ENCODE measurements around the gene ETFA. TPM values are rescaled to one million over a fixed set of nuclear protein-coding genes. Genes with fewer than 3 reads are reported as not detected.

ETFA gene
- polyA plus RNA-seq, 3 donors from 2014 or later = 146 to 157 (median 157) TPM

DNA sequence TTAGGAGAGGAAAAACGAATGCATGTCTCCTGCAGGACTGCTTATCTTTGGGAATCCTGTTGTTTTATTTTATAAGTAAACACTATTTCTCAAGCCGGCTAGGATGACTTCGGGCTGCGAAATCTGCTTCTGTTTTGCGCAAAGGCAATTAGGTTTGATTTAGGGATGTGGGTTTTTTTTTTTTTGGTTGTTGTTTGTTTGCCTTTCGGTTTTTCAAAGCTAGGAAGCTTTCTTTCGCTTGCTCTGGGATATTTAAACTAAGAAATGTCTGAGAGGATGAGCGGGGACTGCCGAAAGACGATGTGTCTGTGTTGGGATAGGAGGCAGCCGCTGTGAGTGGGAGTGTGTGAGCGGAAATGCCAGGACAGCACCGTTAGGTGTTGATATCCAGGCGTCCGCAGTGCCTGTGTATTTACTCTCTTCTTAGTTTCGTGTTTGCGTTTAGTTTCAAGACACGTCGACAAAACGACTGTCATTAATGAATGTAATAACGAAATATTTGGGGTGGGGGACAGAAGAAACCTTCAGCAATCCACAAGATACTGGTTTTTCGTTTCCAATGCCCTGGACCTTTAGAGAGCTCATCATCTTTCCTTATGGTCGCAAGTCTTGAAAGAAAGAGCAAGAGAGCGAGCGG lies 25.9 kb upstream of the ETFA start:
- peaks cover 0 to 4% (median 0%) of the 10 kb centered on the region in 3 donors for H3K36me3 Mint-ChIP-seq
- no peak for DNase-seq
- H3K4me3 Mint-ChIP-seq = peak overlapping the region; percentile 73 to 91 (median 87)
- H3K9me3 Mint-ChIP-seq = peaks cover 0 to 8% (median 0%) of the 10 kb centered on the region in 6 donors
- peaks cover 59 to 66% of the 10 kb centered on the region in 2 donors for H3K4me1 Mint-ChIP-seq
- peak overlapping the region in 3 of 6 donors; percentile 30 to 58 (median 41) for H3K27ac Mint-ChIP-seq
- H3K27me3 Mint-ChIP-seq (ENCODE audit: low read depth in 3 of 3) = peaks cover 51 to 67% (median 62%) of the 10 kb centered on the region in 3 donors

DNA sequence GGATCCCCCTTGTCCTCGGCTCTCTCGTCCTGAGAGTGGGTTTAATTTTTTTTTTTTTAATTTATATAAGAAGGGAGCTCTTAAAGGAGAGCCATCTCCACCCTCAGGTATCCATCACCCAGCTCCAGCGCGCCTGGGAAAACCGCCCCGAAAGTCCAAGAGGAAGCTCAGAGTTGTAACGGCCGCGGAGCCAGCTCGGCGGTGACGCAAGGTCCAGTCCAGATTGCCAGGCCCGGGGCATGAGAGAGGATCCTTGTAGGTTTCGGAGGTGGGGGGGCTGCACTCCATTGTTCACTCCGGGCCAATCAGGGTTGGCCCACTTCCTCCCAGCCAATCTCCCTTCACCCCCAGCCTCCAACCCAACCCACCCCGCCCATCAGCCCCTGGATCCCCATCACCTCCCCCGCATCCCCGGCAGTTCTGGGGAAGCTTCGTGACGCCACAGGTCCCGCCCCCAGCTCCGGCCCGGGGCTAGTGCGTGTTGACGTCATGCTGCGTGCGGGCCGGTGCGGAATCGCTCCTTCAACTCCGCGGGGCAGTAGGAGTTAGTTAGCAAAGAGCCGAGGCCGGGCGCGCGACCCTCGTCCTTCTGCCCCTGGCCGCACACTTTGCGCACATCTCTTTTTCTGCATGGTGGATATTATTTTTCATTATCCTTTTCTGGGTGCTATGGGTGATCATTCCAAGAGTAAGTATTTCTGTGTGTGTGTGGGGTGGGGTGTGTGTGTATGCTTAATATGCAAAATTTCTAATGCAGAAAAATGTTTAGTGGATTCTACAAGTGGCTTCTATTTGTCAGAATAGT lies 25.2 kb upstream of the ETFA start, which contains the start of gene ISL2:
Gene ISL2, plus strand, starts transcription at position 520 of the 805 bp plus-strand sequence. Its CDS starts 111 bp downstream, at position 631.
- peak within 1 kb of the TSS; percentile 73 to 91 (median 87) for H3K4me3 Mint-ChIP-seq
- peaks cover 0 to 8% (median 0%) of the 10 kb centered on the region in 6 donors for H3K9me3 Mint-ChIP-seq
- H3K4me1 Mint-ChIP-seq = peaks cover 52 to 59% of the 10 kb centered on the region in 2 donors
- peak in 1 of 3 donors; percentile 35 for DNase-seq
- peaks cover 0 to 4% (median 0%) of the 10 kb centered on the region in 3 donors for H3K36me3 Mint-ChIP-seq
- H3K27ac Mint-ChIP-seq = peak within 1 kb of the TSS in 5 of 6 donors; percentile 2 to 58 (median 37)
- H3K27me3 Mint-ChIP-seq (ENCODE audit: low read depth in 3 of 3) = peaks cover 44 to 59% (median 55%) of the 10 kb centered on the region in 3 donors

DNA sequence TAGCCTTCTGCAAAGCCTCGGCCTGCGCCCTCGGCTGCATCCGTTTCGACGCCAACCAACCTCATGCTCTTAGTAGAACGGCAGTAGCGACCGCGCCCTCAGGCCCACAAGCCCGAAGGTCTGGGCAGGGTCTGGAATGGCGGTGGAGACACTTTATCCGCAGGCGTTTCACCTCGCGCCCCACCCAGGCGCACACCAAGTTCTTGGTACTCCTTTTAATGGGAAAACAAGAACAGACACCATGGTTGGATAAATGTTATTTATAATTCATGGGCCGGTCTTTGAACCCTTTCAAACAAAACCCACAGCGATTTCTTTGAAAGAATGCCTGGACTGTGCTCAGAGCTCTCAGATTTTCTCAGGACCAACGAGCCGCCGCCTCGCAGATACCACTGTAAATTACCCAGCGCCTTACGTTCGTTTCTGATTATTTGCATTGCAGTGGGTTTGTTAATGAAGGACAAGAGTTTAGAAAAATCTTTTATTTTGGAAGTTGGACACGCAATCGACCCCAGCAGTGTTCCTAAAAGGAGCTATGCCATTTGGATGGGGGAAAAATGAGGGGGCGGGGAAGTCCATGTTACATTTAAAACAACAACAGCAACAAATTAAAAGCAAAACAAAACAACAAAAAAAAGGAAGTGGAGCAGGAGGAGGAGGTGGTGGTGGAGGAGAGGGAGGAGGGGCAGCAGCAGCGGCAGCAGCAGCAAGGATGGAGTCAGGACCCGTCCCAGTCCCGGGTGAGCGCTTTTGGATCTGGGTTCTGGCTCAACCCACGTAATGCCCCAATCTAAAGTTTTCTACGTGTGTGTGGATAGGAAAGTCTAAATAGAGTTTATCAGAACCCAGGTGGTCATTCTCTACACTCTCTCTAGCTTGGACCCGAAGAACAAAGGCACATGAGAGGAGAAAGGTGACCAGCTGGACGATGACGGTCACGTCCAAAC lies 24.3 kb upstream of the ETFA start:
- H3K4me3 Mint-ChIP-seq = peak overlapping the region; percentile 73 to 91 (median 87)
- peaks cover 45 to 52% of the 10 kb centered on the region in 2 donors for H3K4me1 Mint-ChIP-seq
- peak in 1 of 3 donors; percentile 16 for DNase-seq
- peak overlapping the region in 4 of 6 donors; percentile 7 to 45 (median 23) for H3K27ac Mint-ChIP-seq
- H3K9me3 Mint-ChIP-seq = peaks cover 0 to 7% (median 0%) of the 10 kb centered on the region in 6 donors
- H3K27me3 Mint-ChIP-seq (ENCODE audit: low read depth in 3 of 3) = peaks cover 44 to 58% (median 49%) of the 10 kb centered on the region in 3 donors
- peaks cover 0 to 4% (median 0%) of the 10 kb centered on the region in 3 donors for H3K36me3 Mint-ChIP-seq

DNA sequence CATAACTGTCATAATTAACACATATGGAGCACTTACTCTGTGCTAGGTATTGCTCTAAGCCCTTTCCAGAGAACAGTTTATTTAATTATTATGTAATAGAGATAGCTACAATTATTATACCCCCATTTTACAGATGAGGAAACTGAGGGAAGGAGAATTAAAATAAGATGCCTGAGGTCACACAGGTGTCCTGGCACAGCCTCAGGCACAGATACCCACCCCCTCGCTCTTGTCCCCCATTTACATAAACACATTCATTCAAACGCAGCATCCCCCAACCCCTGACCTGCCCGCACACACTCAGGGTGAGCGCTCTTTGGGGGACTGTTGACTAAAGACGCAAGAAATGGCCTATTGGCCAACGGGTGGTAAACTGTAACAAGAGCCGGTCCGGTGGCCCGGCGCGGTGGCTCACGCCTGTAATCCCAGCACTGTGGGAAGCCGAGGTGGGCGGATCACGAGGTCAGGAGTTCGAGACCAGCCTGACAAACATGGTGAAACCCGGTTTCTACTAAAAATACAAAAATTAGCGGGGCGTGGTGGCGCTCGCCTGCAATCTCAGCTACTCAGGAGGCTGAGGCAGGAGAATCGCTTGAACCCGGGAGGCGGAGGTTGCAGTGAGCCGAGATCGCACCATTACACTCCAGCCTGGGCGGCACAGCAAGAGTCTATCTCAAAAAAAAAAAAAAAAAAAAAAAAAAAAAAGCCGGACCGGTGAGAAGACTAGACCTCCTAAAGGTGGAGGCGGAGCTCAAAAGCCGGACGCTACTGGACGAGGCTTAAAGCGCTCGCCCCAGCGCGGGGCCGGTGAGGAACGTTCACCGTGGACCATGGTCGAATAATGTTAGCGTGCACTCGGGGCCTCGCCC lies 23.4 kb upstream of the ETFA start:
- peaks cover 36 to 43% of the 10 kb centered on the region in 2 donors for H3K4me1 Mint-ChIP-seq
- H3K4me3 Mint-ChIP-seq = peak overlapping the region; percentile 73 to 91 (median 87)
- H3K36me3 Mint-ChIP-seq = peaks cover 0 to 4% (median 0%) of the 10 kb centered on the region in 3 donors
- H3K27me3 Mint-ChIP-seq (ENCODE audit: low read depth in 3 of 3) = peaks cover 39 to 54% (median 43%) of the 10 kb centered on the region in 3 donors
- DNase-seq = no peak
- H3K27ac Mint-ChIP-seq = no peak overlapping the region
- H3K9me3 Mint-ChIP-seq = peaks cover 0 to 8% (median 0%) of the 10 kb centered on the region in 6 donors

DNA sequence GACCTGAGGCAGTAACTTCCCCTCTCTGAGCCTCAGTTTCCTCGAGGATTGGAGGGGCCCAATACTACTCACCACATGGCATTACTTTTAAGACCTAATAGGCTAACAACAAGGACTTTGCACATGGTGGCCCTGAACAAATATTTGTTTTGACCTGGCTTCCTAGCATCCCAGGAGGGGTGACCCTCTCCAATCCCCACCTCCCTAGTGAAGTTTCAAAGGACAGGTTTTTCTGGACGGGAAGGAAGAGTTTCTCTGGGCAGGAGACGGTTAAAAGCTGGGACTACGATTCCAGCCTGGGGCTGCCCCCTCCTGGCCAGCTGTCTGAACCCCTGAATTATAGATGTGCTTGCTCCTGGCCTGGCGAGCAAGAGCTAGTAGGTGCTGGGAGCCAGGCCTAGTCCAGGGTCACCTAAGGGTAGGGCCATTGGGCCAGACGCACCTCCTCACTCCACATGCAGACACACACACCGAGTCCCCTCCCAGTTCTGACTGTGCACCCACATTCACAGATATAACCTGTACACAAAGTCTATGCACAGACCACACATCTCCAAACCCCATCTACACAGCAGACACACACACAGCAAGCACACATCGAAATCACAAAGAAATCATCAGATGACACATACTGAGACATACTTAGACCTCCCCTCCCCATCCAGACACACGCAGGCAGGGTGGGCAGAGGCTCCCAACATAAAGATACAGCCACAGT lies 22.6 kb upstream of the ETFA start:
- Mint-ChIP-seq H3K27ac (no peak overlapping the region), H3K27me3 (ENCODE audit: low read depth in 3 of 3) (peaks cover 39 to 49% (median 43%) of the 10 kb centered on the region in 3 donors), H3K4me1 (peaks cover 34 to 35% of the 10 kb centered on the region in 2 donors), H3K9me3 (peaks cover 0 to 8% (median 0%) of the 10 kb centered on the region in 6 donors), H3K4me3 (peak overlapping the region in 1 of 5 donors; percentile 23), H3K36me3 (peaks cover 0 to 4% (median 0%) of the 10 kb centered on the region in 3 donors)
- no peak for DNase-seq

DNA sequence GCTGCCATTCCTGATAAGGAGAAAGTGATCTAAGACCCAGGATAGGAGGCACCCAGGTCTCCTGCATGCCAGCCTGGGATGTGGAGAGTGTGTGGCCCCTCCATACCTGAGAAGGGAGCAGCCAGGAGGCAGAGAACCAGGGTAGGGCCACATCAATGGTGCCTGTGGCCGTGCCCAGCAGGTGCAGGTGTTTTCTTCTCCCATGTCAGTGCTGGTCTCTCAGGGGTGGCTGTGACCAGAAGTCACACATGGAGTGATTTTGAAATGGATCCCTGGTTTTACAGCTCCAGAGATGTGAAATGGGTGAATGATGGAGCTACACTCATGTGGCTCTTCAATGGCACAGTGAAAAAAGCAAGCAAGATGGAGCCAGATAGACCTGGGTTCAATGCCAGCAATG lies 22.0 kb upstream of the ETFA start:
- DNase-seq = no peak
- H3K4me3 Mint-ChIP-seq = no peak overlapping the region
- peaks cover 29% of the 10 kb centered on the region in 2 donors for H3K4me1 Mint-ChIP-seq
- H3K27ac Mint-ChIP-seq = no peak overlapping the region
- H3K36me3 Mint-ChIP-seq = peaks cover 0 to 4% (median 0%) of the 10 kb centered on the region in 3 donors
- H3K9me3 Mint-ChIP-seq = peaks cover 0 to 8% (median 0%) of the 10 kb centered on the region in 6 donors
- peaks cover 35 to 44% (median 38%) of the 10 kb centered on the region in 3 donors for H3K27me3 Mint-ChIP-seq (ENCODE audit: low read depth in 3 of 3)

DNA sequence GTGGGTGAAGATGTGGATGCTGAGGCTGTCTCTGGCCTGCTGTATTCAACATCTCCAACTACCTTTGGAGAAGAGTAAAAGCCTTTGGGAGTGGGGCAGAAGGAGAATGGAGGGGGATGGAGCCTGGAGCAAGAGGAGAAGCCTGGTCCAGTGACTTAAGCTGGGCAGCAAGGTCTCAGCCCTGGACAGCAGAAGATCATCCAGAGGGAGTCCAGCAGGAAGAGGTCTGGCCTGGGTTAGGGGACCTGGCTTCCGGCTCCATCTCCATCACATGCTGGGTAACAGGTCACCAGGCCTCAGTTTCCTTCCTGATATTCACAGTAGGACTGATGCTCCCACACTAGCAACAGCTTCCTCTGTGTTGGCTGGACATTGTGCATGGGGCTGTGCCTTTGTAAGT lies 21.5 kb upstream of the ETFA start:
- H3K36me3 Mint-ChIP-seq = peaks cover 0 to 4% (median 0%) of the 10 kb centered on the region in 3 donors
- H3K4me1 Mint-ChIP-seq = peaks cover 28 to 29% of the 10 kb centered on the region in 2 donors
- H3K27ac Mint-ChIP-seq = peak overlapping the region in 1 of 6 donors; percentile 63
- H3K27me3 Mint-ChIP-seq (ENCODE audit: low read depth in 3 of 3) = peaks cover 35 to 43% (median 38%) of the 10 kb centered on the region in 3 donors
- H3K9me3 Mint-ChIP-seq = peaks cover 0 to 8% (median 0%) of the 10 kb centered on the region in 6 donors
- H3K4me3 Mint-ChIP-seq = no peak overlapping the region
- DNase-seq = no peak

DNA sequence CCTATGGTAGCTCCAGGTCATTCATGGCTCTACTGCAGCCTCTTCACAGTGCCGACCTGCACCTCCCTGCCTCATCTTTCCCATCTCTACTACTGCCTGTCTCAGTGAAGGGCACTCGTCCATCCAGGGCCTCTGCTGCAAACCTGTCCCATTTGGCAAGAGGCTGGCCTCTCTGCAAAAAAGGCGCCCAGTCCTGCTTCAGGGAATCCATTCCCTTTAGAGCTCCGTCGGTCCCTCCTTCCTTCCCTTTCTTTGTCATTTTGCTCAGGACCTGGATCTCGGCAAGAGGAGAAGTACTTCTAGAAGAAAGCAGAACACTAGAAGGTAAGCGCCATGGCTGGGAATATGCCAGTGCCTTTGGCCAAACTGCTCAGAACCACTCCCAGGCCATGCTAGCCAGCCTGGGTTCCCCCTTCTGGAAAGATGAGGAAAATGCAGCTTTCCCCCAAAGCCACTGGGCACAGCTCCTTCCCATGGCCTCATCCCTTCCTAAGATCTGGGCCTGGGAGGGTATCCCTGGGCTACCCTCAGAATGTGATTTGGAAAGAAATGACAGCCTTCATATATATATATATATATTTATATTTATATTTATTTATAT lies 18.9 kb upstream of the ETFA start:
- H3K27me3 Mint-ChIP-seq (ENCODE audit: low read depth in 3 of 3) = peaks cover 17 to 29% (median 21%) of the 10 kb centered on the region in 3 donors
- H3K4me3 Mint-ChIP-seq = no peak overlapping the region
- H3K9me3 Mint-ChIP-seq = peaks cover 0 to 1% (median 0%) of the 10 kb centered on the region in 6 donors
- peaks cover 3 to 5% of the 10 kb centered on the region in 2 donors for H3K4me1 Mint-ChIP-seq
- no peak for DNase-seq
- no peaks in the 10 kb centered on the region for H3K36me3 Mint-ChIP-seq
- no peak overlapping the region for H3K27ac Mint-ChIP-seq

DNA sequence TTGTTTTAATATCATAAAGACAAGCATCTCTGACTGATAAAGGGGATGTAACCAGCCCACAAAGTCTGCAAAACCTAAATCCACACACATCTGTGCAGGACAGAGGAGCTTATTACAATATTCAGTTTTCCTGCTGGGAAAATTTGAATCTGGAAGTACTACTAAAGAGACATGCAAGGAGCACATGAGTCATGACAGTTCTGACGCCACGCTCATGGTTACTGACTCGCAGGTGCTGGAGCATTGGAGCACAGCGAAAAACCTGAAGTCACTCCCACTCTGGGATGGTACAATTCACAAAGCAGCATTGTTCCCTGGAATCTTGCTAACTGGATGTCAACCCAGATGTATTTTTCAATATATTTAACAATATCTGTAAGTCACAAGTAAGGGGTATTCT lies 17.7 kb upstream of the ETFA start:
- Mint-ChIP-seq H3K27me3 (ENCODE audit: low read depth in 3 of 3) (peaks cover 11 to 18% (median 18%) of the 10 kb centered on the region in 3 donors), H3K27ac (no peak overlapping the region), H3K9me3 (peaks cover 0 to 1% (median 0%) of the 10 kb centered on the region in 6 donors), H3K4me3 (no peak overlapping the region), H3K36me3 (no peaks in the 10 kb centered on the region), H3K4me1 (no peaks in the 10 kb centered on the region)
- DNase-seq = no peak

DNA sequence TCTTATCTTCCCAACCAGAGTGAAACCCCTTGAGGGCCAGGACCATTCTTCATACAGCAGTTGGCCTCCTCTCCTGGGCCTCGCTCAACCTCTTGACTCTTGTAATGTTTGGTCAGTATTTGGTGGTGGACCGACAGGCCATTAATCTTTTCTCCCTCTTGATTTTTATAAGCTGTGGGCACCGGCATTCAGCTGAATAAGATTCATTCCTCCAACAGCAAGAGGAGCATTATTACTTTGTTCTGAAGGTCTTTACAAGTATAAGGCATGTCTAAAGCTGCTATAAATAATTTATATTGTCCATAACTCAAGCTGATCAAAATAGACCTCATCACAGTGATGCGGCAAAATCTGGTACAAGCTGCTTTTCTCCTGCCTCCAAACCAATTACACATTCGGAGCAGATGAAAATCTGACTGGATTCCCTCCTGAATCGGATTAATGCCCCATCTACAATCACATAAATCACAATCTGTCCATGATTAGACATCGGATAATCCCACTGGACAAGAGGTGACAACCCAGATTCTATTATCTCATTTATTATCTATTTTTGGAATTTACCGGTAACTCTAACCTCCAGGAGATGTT lies 16.9 kb upstream of the ETFA start:
- no peak for DNase-seq
- Mint-ChIP-seq H3K9me3 (peaks cover 0 to 1% (median 0%) of the 10 kb centered on the region in 6 donors), H3K4me1 (no peaks in the 10 kb centered on the region), H3K27me3 (ENCODE audit: low read depth in 3 of 3) (peaks cover 10 to 18% (median 17%) of the 10 kb centered on the region in 3 donors), H3K36me3 (no peaks in the 10 kb centered on the region), H3K27ac (no peak overlapping the region), H3K4me3 (no peak overlapping the region)
